Measurements from ENCODE around the gene FITM1.
A peak's percentile ranks its signal among the peaks of the same experiment; 100 is the strongest.

Gene FITM1

DNA sequence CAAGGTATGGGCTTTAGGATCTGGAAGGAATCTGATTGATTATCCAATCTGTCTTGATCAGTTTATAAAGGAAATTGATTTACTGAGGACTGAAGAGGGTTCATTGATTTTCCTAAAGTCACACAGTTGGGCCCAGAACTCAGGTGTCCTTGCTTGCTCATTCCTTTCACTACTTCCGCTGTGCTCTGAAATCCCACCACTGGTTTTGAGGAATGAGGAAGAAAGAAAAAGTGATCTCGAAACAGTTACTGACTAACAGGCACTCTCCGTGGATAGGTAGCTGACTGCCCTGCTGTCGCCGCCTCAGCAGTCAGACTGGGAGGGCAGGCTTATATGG, at the start of gene FITM1:
Gene FITM1, plus strand, starts transcription at position 280 of the 337 bp plus-strand sequence. CDS start 905 bp downstream, outside the sequence.
- DNase-seq (ENCODE audit: low read depth in 2 of 2), result no peak

GRCh38 chr14:24080888-24081738, 49.3 kb upstream of the FITM1 start:
- DNase-seq (ENCODE audit: low read depth in 2 of 2), result peak; percentile 49 to 64

GRCh38 chr14:24081739-24082211, 48.7 kb upstream of the FITM1 start:
- DNase-seq (ENCODE audit: low read depth in 2 of 2), result no peak

DNA sequence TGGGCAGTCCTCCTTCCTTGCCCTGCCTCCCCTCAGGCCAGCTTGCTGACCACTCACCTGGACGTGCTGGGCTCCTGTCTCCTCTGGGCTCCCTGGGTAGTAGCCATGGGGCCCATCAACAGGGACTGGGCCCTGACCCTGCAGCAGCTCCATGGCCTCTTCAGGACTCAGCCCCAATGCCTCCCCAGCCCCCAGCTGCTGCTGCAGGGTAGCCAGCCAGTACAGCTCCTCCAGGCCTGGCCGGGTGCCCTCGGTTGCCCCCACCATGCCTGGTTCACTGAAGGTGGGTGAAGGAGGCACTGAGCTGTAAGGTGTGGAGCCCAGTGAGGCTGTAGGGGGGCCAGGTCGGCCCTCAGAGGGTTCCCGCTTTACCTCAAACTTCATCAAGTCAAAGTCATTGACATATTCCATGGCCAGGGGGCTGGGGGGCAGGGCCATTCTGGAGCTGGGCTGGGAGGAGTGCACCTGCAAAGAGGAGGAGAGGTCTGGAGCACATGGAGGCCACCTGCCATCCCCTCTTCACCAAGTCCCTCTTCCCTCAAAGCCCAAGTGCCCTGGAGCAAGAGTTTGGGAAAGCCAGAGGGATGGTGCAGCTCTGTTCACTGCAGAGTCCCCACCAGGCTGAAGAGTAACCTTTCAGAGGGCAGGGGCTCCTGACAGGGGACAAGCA, 47.9 kb upstream of the FITM1 start:
- no peak for DNase-seq (ENCODE audit: low read depth in 2 of 2)

DNA sequence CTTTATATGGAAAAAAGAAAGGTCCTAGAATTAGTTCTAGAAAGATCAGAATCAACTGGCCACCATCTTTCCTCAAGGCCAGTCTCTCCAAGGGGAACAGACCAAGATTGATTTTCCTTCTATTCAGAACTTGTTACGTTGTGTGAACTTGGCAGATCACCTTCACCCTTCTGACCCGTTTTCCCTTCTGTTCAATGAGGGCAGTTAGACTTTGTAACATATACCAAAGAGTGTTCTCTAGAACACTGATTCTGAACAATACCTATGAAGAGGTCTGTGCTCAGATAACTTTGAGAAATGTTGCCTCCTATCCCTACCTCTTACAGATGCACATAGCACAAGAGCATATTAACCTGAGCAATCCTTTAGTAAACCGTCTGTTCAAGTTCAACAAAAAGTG, 47.0 kb upstream of the FITM1 start:
- no peak for DNase-seq (ENCODE audit: low read depth in 2 of 2)

DNA sequence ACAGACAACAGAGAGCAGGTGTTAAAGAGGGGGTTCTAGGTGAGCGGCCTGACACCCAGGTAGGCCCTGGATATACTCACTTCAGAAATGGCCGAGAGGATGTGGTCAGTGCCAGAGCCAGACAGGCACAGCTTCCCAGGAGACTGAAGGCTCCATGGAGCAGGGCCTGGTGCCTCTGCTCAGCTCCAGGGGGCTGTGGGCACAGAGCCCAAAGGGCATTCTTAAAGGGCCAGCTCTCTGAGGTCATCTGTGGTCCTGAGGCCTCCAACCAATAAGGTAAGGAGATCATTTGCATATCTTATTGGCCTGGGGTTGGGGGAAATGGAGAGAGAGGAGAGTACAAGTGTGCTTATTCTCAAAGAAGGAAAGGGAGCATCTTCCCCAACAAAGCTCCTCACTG, 46.0 kb upstream of the FITM1 start:
- DNase-seq (ENCODE audit: low read depth in 2 of 2), result no peak

- no peak for DNase-seq (ENCODE audit: low read depth in 2 of 2)
Observed at GRCh38 chr14:24085215-24085614, 45.2 kb upstream of the FITM1 start.

- no peak for DNase-seq (ENCODE audit: low read depth in 2 of 2)
Observed at GRCh38 chr14:24086193-24086955, 44.1 kb upstream of the FITM1 start.

- DNase-seq (ENCODE audit: low read depth in 2 of 2), result no peak
Observed at GRCh38 chr14:24087004-24087403, 43.5 kb upstream of the FITM1 start.

GRCh38 chr14:24088095-24088494, 42.4 kb upstream of the FITM1 start:
- no peak for DNase-seq (ENCODE audit: low read depth in 2 of 2)

DNA sequence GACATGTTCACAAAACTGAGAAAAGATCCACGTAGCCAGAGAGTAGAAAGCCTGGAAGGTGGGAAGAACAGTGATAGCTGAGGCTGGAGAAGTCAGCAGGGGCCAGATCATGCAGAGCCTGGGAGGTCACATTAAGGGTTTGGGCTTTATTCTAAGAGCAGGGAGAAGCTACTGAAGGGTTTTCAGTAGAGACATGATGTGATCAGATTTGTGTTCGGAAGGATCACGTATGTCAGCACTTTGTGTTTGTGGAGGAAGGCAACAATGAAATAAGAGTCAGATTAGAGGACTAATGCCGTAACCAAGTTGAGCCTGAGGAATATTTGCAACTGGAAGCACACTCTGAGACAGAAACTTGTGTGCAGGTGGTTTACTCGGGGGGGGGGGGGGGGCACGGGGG, 40.6 kb upstream of the FITM1 start:
- no peak for DNase-seq (ENCODE audit: low read depth in 2 of 2)

DNA sequence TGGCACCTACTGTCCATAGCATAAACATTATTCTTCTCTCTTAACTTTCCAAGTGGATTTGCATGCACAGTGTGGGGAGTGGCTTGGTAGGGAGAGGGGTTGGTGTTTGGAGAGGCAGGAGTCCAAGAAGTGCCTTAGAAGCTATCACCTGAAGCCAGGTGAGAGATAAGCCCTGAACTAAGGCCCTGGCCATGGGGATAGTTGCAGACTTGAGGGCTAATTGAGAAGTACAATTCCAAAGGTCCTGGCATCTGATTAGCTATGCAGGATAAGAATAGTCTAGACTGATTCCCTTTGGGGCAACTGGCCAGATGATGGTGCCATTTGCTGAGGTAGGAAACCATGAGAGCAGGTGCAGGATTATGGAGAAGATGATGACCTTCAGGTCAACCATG, 38.4 kb upstream of the FITM1 start:
- DNase-seq (ENCODE audit: low read depth in 2 of 2), result no peak

DNA sequence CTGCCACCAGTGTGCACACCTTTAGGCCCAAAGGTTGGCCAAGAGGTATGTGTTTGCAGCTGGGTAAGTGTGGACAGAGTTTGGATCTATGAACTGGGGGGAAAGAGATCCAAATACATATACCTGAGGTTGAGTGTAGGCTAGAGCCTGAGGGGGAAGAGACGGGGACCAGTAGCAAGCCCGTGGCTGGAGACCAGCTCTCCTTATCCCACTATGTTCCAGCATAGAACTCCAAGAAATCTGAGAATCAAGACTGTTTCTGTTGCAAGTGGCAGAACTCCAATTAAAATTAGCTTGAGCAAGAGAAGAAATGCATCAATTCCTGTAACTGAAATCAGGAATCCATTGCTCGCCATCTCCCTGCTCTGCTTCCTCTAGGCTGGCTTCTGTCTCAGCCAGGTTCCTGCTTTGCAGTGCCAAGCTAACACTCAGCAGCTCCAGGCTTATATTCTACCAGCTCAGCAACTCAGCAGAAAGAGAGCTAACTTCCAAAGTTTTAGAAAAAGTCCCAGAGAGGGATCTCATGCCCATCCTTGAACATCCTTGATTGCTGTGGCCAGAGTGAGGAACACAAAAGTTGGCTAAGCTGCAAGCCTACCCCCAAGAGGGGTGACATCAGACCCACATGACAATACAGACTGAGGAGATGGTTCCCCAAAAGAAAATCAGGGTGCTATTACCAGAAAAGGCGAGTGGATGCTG, 37.8 kb upstream of the FITM1 start:
- DNase-seq (ENCODE audit: low read depth in 2 of 2), result no peak

DNA sequence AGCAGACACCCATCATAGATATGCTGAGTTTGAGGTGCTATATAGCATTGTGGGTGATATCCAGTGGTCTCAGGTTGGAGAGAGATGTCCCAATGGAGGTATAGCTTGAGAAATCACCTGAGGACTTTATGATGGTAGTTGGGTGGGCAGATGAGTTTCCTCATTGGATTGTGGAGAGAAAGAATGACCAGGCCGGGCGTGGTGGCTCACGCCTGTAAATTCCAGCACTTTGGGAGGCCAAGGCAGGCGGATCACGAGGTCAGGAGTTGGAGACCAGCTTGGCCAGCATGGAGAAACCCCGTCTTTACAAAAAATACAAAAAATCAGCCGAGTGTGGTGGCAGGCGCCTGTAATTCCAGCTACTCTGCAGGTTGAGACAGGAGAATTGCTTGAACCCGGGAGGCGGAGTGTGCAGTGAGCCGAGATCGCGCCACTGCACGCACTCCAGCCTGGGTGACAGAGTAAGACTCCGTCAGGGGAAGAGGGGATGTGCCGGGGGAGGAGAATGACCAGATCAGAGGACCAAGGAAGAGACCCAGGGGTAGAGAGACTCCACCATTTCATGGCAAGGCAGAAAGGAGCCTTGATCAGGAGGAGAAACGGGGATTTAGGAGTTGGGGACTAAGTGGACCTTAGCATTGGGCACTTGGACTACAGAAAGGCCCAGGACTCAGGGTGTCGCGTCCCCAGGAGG, 37.1 kb upstream of the FITM1 start:
- DNase-seq (ENCODE audit: low read depth in 2 of 2), result no peak

GRCh38 chr14:24093901-24094840, 36.3 kb upstream of the FITM1 start, which contains the start of gene PCK2:
Gene PCK2, plus strand, starts transcription at chr14:24094311. Its CDS starts 95 bp downstream, at chr14:24094406.
- peak; percentile 70 to 88 for DNase-seq (ENCODE audit: low read depth in 2 of 2)

DNA sequence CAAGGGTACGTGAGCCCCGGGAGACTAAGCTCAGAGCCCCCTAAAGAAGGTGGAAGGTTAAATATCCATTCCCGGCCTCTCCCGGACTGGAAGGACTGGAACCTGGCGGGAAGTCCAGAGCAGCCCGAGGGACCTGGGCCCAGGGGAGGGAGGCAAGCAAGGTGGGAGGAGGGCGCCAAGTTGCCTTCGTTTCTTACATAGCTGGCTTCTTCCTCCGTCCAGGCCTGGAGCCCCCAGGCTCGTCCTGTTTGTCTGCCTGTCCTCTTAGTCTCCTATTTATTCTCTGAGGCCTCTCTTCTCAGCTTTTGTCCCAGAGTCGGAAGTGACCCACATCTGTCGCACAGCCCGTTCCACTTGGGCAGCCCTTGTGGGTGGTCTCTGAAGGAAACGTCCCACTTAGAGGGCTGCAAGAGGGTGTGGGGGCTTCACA, 35.6 kb upstream of the FITM1 start:
- DNase-seq (ENCODE audit: low read depth in 2 of 2), result no peak

- peak in 1 of 2 donors; percentile 50 for DNase-seq (ENCODE audit: low read depth in 2 of 2)
Observed at GRCh38 chr14:24095271-24096068, 35.0 kb upstream of the FITM1 start.

DNA sequence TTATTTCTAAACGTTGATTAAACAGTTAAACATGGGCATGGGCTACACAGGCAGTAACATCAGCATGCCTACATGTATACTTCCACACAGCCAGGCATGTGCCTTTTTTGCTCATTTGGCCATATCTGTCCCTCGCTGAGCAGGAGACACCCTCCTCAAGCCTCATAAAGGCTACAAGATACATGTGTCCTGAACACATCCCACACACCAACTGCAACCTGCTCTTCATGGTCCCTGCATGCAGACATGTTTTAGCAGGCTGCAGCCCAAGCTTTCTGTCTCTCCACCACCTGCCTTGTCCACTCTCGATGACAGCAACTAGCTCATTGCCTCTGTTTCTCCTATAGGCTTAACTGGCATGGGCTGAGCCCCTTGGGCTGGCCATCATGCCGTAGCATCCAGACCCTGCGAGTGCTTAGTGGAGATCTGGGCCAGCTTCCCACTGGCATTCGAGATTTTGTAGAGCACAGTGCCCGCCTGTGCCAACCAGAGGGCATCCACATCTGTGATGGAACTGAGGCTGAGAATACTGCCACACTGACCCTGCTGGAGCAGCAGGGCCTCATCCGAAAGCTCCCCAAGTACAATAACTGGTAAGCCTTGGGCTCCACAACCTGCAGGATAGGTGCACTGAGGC, 33.8 kb upstream of the FITM1 start:
- no peak for DNase-seq (ENCODE audit: low read depth in 2 of 2)
